Measurements from ENCODE around the gene OR1A2. TPM values are rescaled to one million over a fixed set of nuclear protein-coding genes. Genes with fewer than 3 reads are reported as not detected.
"Not testable (repeated sequence)": the region's sequence is repeated elsewhere in the genome, so short reads cannot be mapped to it uniquely, and the experiment has no call there.

The OR1A2 gene
- polyA plus RNA-seq (ENCODE audit: insufficient read length in 4 of 4) = not detected

- DNase-seq (ENCODE audit: low read depth in 4 of 4, low spot score in 2 of 4) = no peak
Measured at GRCh38 chr17:3197219-3197618, at the start of gene OR1A2. Gene OR1A2, plus strand, starts transcription at chr17:3197519. Its CDS starts 0 bp downstream, at chr17:3197519.

- DNase-seq (ENCODE audit: low read depth in 4 of 4, low spot score in 2 of 4) = no peak
Measured at GRCh38 chr17:3157218-3157617, 40.1 kb upstream of the OR1A2 start.

GRCh38 chr17:3167574-3167973, 29.7 kb upstream of the OR1A2 start:
- DNase-seq (ENCODE audit: low read depth in 4 of 4, low spot score in 2 of 4) = no peak

DNA sequence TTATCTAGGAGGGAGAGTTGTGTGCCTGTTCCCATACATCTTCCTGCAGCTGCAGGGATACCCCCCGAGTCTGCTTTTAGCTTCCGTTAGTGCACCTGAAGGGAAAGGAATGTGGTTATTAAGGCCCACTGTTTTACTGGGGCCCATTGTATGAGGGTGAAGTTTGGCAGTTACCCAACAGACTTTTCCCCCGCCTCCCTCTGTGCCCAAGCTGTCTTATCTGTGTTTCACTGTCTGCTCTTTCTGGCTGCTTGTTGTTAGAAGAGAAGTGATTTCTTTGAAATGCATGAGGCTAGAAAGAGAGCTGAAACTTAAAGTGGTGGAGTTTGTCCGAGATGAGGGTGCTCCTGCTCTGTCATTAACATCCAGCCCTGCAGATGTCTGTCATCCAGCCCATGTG, 7.4 kb upstream of the OR1A2 start:
- no peak for DNase-seq (ENCODE audit: low read depth in 4 of 4, low spot score in 2 of 4)

DNA sequence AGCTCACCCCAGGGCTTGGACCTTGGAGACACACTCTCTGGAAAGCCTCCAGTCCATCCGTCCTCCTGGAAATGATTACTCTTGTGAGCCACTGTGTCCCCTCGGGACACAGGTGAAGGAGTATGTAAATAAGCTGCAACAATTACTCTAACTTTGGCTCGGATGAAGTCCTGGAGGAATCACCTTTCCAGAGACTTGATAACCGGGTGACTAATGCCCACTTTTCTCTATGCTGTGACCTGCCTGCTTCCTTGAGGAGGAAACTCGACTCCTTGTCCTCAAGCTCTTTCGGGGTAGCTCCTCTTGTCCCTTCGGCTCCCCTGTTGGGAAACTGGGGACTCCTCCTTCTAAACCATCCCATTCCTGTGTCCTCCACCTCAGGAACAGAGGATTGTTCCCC, 10.0 kb downstream of the OR1A2 start, which contains the start of gene OR1A1:
OR1A1 (plus strand) TSS at position 301 of the 400 bp plus-strand sequence. CDS start 7,954 bp downstream, outside the sequence.
- no peak for DNase-seq (ENCODE audit: low read depth in 4 of 4, low spot score in 2 of 4)

- no peak for DNase-seq (ENCODE audit: low read depth in 4 of 4, low spot score in 2 of 4)
Measured at GRCh38 chr17:3208484-3208883, 11.2 kb downstream of the OR1A2 start.

DNA sequence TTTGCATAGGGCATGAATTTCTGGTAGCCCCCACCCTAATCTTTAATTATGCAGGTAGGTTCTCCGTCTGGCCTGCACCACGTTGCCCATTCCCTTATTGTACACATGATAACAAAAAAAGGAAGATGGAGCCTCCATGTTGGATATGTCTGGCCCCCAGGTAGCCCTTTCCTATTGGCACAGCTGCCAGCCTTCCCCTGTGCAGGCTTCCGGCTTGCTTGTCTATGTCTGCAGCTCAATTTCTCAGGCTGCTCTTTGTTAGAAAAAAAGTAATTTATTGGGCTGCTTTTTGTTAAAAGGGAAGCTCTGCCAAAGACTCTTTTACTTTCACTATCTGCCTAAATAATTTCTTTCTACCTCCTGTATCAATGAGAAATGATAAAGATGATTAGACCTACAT, 15.7 kb downstream of the OR1A2 start:
- DNase-seq (ENCODE audit: low read depth in 4 of 4, low spot score in 2 of 4) = no peak

- DNase-seq (ENCODE audit: low read depth in 4 of 4, low spot score in 2 of 4) = no peak
Measured at GRCh38 chr17:3213587-3213986, 16.3 kb downstream of the OR1A2 start.

- not testable (repeated sequence) for DNase-seq (ENCODE audit: low read depth in 4 of 4, low spot score in 2 of 4)
Measured at GRCh38 chr17:3219978-3220377, 22.7 kb downstream of the OR1A2 start.

GRCh38 chr17:3221850-3222249, 24.5 kb downstream of the OR1A2 start:
- DNase-seq (ENCODE audit: low read depth in 4 of 4, low spot score in 2 of 4) = no peak

- no peak for DNase-seq (ENCODE audit: low read depth in 4 of 4, low spot score in 2 of 4)
Measured at GRCh38 chr17:3222505-3222904, 25.2 kb downstream of the OR1A2 start.

GRCh38 chr17:3224721-3225352, 27.5 kb downstream of the OR1A2 start:
- not testable (repeated sequence) for DNase-seq (ENCODE audit: low read depth in 4 of 4, low spot score in 2 of 4)

GRCh38 chr17:3232300-3232699, 35.0 kb downstream of the OR1A2 start:
- not testable (repeated sequence) for DNase-seq (ENCODE audit: low read depth in 4 of 4, low spot score in 2 of 4)

DNA sequence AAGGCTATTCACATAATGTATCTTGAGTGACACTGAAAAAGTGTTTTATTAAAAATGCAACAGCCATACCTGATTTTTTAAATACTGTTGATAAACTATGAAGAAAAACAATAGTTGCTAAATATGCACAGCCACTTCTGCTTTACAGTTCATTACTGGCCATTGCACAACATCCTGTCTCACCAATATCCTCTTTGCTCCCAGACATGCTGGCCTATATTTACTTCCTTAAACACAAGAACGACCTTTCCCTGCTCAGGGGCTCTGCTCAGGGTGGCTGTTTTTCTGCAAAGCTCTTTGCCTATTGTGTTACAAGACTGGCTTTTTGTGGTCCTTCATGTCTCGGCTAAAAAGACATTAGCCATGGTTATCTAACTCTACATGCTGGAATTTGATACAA, 41.4 kb downstream of the OR1A2 start:
- DNase-seq (ENCODE audit: low read depth in 4 of 4, low spot score in 2 of 4) = not testable (repeated sequence)

GRCh38 chr17:3241044-3241443, 43.7 kb downstream of the OR1A2 start:
- not testable (repeated sequence) for DNase-seq (ENCODE audit: low read depth in 4 of 4, low spot score in 2 of 4)

GRCh38 chr17:3244841-3245240, 47.5 kb downstream of the OR1A2 start:
- not testable (repeated sequence) for DNase-seq (ENCODE audit: low read depth in 4 of 4, low spot score in 2 of 4)

Other genes with a start within 250 kb of the OR1A2 start
- gene OR1D5, start 133.9 kb upstream of the OR1A2 start, polyA plus RNA-seq (ENCODE audit: insufficient read length in 4 of 4) = not detected
- gene OR1D2, start 93.1 kb upstream of the OR1A2 start, polyA plus RNA-seq (ENCODE audit: insufficient read length in 4 of 4) = under 1 TPM in 2 of 4 donors, not detected in 2; 0.03 to 0.07 TPM
- gene OR1G1, start 70.0 kb upstream of the OR1A2 start, polyA plus RNA-seq (ENCODE audit: insufficient read length in 4 of 4) = not detected
- gene OR1A1, start 10.1 kb downstream of the OR1A2 start, polyA plus RNA-seq (ENCODE audit: insufficient read length in 4 of 4) = under 1 TPM in 2 of 4 donors, not detected in 2; 0.05 to 0.11 TPM
- gene OR3A1, start 100.8 kb downstream of the OR1A2 start, polyA plus RNA-seq (ENCODE audit: insufficient read length in 4 of 4) = under 1 TPM in 3 of 4 donors, not detected in 1; 0.14 to 0.19 (median 0.16) TPM
- gene OR3A2, start 188.8 kb downstream of the OR1A2 start, polyA plus RNA-seq (ENCODE audit: insufficient read length in 4 of 4) = under 1 TPM; 0.16 to 0.81 (median 0.49) TPM
- under 1 TPM in 2 of 4 donors, not detected in 2; 0.10 to 0.13 TPM for gene OR1E1, start 200.9 kb downstream of the OR1A2 start, polyA plus RNA-seq (ENCODE audit: insufficient read length in 4 of 4)
- under 1 TPM; 0.05 to 0.25 (median 0.12) TPM for gene OR3A3, start 213.9 kb downstream of the OR1A2 start, polyA plus RNA-seq (ENCODE audit: insufficient read length in 4 of 4)
- not detected for gene OR1E2, start 236.3 kb downstream of the OR1A2 start, polyA plus RNA-seq (ENCODE audit: insufficient read length in 4 of 4)